Activated CD4-positive, alpha-beta T cell treated with anti-CD3 and anti-CD28 coated beads, Interleukin-2, Interleukin-4, amounts not matched to agents 100 ng/mL and 50 ng/mL, durations not matched to agents 16 hours and 8 hours (primary cell): ENCODE data around the gene HMCES.
"Not testable (repeated sequence)": the region's sequence is repeated elsewhere in the genome, so short reads cannot be mapped to it uniquely, and the experiment has no call there.

Experiments used
- DNase-seq: peaks from one replicate; pipeline ENCODE4 v3.0.0-alpha.2; 2020; ENCODE audit warnings: low spot score

HMCES gene

DNA sequence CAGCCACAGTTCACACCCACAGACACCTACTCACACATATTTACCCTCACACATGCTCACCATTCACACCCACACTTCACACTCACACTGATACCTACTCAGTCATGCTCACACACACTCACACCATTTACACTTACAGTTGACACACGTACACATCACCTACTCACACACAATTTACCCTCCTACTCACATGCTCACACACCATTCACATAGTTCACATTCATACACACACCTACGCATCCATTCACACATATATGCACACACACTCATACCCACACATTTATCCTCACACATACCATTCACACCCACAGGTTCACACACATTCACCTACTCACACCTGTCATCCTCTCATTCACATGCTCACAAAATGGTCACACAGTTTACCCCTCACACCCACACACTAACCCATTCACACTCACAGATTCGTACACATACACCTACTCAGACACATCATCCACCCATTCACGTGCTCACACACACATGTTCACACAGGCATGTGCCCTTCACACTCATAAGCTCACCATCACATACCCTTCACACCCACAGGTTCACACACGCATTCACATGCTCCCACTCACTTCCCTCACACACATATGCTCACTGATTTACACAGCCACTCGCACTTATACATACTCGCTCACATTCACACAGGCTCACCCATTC lies 42.3 kb downstream of the HMCES start:
- DNase-seq: no peak

DNA sequence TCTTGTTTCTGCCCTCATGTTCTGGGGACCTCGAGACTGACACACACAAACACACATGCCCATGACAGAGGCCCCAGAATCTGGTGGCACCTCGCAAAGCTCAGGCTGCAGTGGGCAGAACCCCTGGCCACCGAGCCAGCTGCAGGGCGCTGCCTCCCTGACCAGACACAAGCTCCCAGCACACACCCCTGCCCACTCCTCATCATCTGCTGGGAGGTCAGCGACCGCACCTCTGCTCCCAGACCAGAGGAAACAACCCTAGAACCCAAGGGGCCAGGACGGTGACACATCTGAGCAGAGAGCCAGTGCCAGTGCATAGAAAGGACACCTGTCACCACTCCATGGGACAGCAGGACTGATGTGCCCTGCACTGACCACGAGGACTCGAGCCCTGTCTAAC lies 43.2 kb downstream of the HMCES start:
- DNase-seq: no peak

DNA sequence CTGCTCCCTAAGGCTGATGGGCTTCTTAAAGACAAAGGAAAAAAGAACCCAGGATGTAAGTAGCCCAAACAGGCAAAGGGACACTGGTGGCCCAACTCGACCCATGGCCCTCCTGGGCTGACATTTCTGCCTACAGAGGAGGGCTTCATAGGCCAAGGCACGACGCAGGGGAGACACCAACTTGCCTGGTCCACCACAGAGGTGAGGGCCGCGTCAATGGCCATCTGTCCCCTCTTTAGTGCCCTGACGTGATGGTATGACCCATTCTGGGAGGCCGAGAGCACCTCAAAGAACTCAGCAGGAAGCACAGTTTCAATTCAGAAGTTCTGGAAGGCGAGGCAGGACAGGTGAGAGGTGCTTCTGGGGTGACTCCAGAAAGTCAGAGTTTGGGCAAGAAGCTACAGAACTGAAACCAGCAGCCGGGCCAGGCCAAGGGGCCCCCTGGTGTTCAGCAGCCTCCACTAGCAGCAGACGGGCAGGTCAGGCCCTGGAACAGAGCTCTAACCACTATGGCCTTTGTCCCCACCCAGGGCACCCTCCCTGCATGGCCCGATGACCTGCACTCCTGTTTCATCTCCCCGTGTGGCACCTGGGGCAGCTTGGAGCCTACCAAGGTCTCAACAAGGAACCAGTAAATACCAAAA lies 45.1 kb downstream of the HMCES start:
- no peak for DNase-seq

DNA sequence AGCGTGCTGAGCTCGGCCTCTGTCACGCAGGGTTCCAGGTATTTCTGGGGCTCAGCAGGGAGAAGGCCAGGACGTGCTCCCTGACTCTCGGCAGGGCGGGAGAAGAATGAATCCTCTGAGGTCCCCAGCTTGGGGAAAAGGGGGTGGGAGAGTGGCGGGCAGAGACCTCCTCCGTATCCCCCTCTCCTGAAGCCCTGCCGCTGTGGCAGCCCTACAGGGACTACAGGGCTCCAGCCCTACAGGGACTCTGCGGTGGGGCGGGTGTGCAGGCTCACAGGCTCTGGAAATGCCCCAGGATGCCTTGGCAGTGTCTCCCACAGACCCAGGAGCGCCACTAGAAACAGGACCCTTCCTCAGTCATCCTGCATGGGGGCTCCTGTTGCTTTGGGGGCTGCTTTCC lies 46.2 kb downstream of the HMCES start:
- no peak for DNase-seq

DNA sequence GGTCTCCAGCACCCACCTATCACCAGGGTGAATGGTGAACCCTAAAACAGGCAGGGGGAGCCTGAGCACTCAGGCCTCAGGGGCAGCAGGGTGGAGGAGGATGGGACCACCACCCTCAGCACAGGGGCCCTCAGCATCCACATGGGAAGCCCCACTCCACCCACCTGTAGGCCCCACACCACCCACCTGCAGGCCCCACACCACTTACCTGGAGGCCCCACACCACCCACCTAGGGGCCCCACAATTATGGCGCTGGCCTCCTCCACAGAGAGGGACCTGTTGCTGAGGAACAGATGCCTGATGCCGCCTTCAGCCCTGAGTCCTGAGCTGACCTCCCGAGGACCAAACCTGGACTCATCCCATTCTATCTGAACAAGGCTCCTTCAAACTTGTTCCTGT lies 46.7 kb downstream of the HMCES start:
- no peak for DNase-seq

DNA sequence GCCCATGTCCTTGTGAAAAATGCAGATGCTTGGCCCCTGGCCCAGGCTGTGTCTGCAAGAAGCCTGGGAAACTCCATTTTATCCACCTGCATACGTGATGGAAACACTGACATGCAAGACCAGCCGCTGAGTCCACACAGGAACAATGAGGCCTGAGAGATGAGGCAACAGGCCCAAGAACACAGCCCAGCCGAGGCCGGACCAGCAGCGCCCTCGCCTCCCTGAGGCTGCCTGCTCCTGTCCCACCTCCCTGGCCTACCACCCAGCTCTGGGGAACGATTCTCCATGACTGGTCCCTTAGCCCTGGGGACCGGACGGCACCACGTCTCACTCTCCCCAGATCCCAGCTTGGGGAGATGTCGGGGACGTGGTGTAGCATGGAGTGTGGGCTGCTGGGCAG lies 47.5 kb downstream of the HMCES start:
- DNase-seq: no peak

DNA sequence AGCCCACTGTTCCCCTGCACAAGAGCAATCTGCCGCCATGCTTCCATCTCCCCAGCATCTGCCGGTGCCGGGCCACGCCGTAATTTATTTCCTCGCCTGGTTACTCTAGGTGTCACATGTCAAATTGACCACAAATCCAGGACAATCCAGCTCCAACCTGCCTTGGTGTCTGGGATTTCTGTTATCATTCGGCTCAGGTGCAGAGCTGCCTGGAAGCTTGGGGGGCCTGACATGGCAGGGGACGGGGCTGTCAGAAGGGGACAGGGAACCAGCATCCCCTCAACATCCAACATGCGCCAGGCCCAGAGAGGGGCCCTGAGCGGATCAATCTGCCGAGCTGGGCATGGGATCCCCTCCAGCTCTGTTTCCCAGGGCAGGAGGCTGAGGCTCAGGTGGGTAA lies 47.9 kb downstream of the HMCES start:
- no peak for DNase-seq

DNA sequence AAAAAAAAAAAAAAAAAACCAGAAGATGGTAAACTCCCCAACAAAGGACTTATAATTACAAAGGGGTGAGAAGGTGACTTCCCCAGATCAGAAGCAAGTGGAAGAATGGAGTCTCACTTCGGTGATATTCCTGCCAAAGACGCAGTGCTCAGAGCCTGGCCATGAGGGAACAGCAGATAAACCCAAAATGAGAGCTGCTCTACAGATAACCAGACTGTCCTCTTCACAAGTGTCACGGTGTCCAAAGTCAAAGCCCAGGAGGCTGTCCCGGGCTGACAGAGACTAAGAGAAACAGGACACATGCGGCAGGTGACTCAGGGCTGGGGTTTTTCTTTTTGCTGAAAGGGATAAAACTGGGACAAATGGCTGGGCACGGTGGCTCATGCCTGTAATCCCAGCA lies 48.8 kb downstream of the HMCES start:
- no peak for DNase-seq

DNA sequence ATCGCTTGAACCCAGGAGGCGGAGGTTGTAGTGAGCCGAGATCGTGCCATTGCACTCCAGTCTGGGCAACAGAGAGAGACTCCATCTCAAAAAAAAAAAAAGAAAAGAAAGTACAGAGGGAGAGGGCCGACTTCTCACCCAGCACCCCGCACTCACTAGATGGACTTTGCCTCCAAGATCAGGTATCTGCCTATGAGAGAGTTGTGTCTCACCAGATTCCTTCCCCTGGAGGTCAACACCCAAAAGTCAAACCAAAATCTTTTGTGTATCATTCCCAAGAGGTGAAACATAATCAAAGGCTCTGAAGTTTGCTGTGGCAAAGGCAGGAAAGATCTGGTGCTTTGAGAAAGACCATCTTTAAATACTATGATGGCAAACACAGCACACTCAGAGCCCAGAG lies 51.2 kb downstream of the HMCES start:
- DNase-seq: no peak

DNA sequence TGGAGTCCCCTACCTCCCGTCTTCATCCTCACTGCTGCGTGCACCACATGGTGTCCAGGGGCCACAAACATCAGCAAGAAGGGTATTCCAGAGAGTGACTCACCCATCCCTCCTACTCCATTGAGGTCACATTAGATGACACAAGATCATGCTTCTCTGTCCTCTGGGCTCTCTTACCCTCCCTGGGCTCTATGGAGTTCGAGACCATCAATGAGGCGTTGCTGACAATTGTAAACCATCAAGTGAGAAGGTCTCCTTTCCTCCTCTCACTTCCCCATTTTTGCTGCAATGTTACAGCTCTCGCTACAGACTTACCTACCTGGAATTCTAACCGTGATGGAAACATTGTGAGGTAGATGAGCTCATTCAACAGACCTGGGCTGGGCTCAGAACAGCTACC lies 51.7 kb downstream of the HMCES start:
- DNase-seq: no peak

DNA sequence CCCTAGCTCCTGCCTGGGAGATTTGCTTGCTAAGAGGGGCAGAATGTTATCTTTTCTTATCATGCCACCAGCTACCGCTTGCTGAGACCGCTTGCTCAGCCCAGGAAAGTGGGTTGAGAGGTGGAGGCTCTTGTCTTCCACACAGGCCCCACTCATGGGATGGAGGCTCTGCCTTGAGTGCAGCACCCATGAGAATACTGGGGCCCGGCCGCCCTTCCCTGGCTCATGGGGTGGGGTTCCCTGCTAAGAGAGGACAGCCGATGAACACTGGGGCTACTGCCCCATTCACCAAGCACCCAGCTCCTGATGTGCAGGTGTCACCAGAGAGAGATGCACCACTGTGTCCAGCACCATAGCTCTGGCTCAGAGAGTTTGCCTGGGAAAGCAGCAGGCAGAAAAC lies 55.2 kb downstream of the HMCES start:
- DNase-seq: no peak

DNA sequence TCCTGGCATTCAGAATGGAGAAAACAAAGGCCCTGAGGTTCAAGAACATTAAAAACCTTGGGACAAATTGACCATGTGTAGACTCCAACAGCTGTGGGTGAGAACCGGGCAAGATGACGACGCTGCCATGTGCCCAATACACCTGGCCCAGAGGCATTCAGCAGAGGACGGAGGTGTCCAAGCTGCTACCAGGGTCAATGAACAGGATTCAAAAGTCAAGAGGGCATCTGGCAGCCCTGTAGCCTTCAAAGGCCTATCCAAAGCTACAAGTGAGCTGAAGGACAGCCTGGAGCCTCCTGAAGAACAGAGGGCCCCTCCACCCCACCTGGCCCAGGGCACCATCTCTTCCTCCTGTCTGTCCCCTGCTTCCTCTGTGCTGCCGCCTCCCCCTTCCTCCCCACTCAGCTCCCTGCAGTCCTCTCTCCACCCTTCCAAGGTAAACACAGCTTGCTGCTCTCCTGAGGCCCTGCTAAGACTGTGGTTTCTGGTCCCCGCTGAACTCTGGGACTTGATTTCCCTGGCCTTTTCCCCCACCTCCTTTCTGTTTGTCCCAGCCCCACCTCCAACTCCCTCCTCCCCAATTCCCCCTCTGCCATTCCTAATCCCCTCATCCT lies 57.5 kb downstream of the HMCES start:
- no peak for DNase-seq

DNA sequence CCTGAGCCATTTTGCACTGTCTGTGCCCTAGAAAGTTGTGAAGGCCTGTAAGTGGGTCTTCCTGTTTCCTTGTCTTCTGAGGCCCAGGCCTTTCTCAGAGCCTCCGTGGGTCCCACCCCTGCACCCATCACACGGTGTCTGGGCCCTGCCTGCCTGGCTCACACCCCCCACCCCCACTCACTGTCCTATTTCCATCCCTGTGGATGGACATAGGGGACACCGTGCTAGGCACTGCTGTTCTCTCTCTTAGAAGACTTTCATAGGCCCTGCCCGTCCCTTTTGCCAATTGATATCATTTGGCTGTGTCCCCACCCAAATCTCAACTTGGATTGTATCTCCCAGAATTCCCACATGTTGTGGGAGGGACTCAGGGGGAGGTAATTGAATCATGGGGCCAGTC lies 59.0 kb downstream of the HMCES start:
- DNase-seq: not testable (repeated sequence)

DNA sequence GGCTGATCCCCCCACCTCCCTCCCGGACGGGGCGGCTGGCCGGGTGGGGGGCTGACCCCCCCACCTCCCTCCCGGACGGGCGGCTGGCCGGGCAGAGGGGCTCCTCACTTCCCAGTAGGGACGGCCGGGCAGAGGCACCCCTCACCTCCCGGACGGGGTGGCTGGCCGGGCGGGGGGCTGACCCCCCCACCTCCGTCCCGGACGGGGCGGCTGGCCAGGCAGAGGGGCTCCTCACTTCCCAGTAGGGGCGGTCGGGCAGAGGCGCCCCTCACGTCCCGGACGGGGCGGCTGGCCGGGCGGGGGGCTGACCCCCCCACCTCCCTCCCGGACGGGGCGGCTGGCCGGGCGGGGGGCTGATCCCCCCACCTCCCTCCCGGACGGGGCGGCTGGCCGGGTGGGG lies 60.5 kb downstream of the HMCES start:
- not testable (repeated sequence) for DNase-seq

DNA sequence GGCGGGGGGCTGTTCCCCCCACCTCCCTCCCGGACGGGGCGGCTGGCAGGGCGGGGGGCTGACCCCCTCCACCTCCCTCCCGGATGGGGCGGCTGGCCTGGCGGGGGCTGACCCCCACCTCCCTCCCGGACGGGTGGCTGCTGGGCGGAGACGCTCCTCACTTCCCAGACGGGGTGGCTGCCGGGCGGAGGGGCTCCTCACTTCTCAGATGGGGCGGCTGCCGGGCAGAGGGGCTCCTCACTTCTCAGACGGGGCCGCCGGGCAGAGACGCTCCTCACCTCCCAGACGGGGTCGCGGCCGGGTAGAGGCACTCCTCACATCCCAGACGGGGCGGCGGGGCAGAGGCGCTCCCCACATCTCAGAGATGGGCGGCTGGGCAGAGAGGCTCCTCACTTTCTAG lies 61.2 kb downstream of the HMCES start:
- not testable (repeated sequence) for DNase-seq

DNA sequence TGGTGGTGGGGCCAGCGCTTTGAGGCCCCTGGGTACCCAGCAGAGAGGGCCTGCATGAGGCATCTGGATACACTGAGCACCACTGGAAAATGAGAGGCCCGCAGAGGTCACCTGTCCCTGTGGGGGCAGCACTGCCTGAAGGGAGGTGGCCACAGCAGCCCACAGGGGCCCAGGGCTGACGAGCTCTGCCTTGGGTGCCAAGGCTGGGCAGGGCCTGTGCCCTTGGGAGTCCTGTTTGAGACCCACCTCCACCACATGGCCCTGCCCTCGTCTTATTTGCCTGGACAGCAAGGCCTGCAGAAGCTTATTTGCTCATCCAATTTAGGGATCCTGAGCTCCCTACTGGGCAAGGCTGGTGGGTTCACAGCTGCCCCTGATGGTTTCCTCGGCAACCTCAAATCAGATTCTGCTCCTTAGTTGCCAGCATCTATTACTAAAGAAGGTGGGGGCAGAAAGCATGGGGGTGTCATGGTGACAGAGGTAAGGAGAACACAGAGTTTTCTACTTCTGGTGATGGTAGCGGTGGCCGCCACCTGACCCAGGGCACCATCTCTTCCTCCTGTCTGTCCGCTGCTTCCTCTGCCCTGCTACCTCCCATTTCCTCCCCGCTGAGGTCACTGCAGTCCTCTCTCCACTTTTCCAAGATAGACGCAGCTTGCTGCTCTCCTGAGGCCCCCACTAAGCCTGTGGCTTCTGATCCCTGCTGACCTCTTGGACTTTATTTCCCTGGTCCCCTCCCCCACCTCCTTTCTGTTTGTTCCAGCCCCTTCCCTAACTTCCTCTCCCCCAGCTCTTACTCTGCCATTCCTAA lies 62.9 kb downstream of the HMCES start:
- no peak for DNase-seq

DNA sequence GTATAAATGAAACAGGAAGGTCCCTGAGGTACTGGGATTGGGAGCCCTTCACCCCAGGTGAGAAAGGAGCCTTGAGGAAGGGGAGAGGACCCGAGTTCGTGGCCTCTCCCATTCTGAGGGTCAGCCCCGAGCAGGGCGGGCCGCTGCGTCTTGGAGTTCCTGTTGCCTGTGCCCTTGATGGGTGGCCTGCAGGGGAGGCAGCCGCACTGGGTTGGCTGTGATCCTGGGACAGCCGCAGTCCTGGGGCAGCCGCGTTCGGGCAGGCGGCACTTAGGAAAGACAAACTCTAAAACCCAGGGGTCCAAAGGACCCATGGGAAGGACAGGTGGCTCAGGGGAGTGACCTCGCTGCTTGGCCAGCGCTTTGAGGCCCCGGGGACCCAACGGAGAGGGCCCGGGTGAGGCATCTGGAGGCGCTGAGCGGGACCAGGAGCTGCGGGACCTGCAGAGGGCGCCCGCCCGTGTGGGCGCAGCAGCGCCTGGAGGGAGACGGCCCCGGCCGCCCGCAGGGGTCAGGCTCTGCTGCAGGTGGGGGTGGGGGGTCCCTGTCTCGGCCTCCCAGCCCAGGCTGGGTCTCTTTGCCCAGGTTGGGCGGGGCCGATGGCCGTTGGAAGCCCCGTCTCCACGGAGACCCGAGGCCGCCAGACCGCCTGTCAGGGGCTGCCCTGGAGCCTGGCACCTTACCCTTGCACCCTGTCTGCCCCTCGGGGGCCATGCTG lies 65.1 kb downstream of the HMCES start:
- DNase-seq: peak; percentile 15

DNA sequence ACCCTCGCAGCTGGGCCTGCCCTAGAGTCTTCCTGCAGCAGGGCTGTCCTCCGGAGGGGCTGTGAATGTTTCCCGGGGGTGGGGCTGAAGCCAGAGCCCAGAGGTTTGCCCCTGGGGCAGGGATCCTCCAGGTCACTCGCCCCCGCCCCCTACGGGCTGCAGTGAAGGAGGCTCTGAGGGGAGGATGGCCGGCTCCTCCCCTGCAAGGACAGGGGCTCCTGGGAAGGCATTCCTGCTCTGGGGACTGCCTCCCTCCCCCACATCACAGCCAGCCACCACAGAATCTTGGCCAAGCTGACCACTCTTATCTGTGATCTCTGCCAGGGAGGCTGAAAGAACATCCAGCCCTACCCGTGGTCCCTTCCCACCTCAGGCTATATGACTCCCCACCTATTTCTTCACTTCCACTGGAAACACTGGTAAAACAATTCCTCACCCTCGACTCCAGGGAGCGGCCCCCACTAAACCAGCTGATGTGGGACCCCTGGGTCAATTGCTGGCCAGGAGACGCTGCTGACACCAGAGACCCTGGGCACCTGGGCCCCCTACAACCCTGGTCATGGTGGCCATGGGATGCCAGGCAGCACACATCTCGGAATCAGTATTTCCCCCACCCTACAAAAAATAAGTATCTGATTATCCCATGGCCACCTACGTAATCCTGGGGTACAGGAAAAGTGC lies 66.0 kb downstream of the HMCES start:
- no peak for DNase-seq

DNA sequence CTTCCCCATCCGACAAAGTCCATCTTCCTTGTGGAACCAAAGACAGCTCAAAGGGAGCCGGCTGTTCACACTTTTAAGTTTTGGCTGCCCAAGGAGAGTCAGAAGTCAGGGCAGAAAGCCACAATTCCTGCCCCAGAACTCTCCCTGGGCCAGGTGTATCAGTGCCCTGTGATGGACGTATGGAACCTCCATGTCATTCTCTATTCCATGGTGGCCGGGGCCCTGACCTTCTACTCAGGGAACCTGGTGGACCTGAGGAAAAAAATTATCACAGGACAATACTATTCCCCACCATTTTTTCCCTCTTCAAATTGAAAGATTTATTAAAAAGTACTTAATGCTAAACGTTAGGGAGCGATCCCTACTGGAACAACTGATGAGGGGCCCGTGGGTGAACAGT lies 66.6 kb downstream of the HMCES start:
- DNase-seq: no peak

DNA sequence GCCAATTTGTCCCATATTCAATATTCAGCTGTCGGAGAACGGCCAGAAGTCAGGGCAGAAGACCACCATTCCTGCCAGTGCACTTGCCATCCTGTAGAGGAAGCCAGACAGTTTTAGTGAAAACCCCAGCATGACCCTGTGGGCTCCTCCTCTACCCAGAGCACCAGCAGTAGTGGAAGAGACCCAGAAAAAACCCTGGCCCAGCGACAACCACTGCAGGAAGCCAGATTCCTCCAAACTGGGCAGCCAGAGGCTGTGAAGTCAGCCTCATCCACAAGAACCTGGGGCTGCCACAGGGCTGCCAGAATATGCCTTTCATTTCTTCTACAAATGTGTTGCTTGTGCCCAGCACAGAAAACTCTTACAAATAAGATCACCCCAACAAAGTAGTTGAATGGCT lies 67.3 kb downstream of the HMCES start:
- no peak for DNase-seq

DNA sequence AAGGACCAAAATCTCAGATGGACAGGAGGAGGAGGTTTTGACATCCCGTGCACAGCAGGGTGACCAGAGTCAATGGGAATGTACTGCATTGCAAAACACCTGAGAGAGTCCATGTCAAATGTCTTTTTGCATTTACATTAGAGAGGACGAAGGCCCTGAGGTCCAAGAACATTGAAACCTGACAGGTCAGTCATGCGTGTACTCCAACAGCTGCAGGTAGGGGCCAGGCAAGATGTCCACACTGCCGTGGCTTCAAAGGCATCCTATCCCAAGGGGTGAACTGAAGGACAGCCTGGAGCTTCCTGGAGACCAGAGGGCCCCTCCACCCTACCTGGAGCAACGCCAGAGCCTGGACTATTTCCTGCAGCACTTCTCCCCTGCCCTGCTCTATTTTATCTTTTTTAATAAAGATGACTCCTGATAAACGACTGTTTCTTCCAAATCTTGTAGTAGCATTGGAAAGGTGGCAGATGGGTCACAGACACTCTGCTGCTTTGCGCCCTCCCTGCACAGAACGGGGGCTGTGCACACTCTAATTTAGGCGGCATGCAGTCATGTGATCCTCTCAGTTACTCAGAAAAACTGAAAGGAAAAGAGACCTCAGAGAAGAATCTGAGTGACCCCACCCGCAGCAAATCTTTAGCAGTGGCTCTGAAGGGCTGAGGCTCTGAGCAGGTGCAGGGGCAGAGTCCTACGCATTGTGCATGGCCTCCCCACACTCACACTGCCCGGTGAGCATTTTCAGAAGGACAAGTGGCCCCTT lies 68.2 kb downstream of the HMCES start:
- DNase-seq: no peak
